Erythroblast (primary cell): ENCODE measurements around the gene PDE10A.

Source experiments
- DNase-seq, 2 experiments: peaks; one replicate each; lab custom pipeline; 2025; lab: John Stamatoyannopoulos, UW
- GATA1 ChIP-seq: IDR thresholded peaks from 2 replicates; pipeline ENCODE4 v1.6.1; 2011; ENCODE audit warnings: low read depth, mild to moderate bottlenecking, control low read depth, low read length, moderate library complexity
- POLR2A ChIP-seq: IDR thresholded peaks from 2 replicates; pipeline ENCODE4 v1.6.1; 2011; ENCODE audit warnings: mild to moderate bottlenecking, low read length

The PDE10A gene

DNA sequence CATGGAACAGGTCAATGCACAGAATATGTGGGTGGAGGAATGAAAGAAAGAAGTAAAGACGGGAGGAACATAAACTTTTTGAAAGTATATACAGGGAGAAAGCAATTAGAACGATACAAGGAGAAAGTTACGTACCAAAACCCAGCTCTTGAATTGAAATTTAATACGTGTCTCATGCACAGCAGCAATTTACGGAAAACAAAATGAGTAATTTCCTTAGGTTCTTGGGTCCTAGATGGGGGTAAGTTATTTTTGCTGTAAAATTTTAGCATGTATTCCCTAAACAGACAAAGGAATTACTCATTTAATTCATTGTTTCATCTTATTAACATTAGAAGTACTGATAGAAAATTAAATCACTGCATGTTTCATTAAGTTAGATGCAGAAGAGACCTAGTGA is 75.8 kb downstream of the PDE10A start:
- DNase-seq: no peak
- no peak for TF ChIP-seq POLR2A
- no peak for TF ChIP-seq GATA1

DNA sequence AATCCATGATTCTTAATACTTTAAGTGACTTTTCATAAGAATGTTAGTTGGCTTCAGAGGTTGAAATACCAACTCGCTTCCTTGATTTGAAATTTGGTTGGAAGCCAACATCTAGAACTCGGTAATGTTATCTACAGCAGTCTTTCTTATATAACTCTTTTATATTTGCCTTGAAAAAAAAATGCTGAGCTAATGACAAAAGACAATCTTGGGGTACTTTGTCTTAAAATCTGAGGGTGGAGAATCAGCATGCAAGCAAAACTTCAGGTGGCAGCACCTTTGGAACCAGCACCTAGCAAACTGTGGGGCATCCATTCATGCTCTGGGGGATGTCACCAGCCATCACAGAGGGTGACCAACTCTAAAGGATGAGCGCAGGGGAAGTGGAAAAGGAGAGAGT is 76.3 kb downstream of the PDE10A start:
- DNase-seq: no peak
- TF ChIP-seq GATA1: no peak
- TF ChIP-seq POLR2A: no peak

DNA sequence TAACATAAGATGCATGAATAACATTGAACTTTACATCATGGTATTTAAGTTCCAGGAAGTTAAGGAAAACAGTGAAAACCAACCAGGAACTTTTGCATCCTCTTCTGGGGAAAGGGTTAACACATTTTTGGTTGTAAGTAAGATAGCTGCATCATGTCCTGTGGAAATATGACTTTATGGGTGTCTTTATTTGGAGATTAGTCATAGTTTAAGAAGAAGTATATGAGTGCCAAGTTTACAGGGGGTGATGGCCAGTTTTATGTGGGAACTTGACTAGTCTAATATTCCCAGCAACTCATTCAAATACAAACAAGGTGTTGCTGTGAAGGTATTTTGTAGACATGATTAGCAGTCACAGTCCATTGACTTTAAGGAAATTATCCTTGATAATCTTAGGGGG is 78.0 kb downstream of the PDE10A start:
- DNase-seq: no peak
- TF ChIP-seq GATA1: no peak
- TF ChIP-seq POLR2A: no peak

DNA sequence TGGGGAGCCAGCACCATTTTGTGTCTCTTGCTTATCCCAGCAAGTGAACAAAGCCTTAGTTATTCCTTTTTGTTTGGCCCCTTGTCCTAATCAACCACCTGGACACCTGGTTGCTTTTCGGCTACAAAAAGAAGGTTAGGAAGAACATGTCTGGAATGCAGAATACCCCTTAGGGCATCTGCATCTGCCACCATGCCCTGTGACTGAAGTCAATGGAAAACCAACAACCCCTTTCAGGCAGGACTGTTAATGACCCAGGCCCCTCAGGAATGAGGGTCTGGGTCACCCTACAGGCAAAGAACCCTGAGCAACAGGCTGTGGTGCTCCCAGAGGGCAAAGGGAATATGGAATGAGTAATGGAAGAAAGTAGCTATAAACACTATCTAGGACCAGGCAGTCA is 78.5 kb downstream of the PDE10A start:
- no peak for TF ChIP-seq GATA1
- TF ChIP-seq POLR2A: no peak
- DNase-seq: no peak

DNA sequence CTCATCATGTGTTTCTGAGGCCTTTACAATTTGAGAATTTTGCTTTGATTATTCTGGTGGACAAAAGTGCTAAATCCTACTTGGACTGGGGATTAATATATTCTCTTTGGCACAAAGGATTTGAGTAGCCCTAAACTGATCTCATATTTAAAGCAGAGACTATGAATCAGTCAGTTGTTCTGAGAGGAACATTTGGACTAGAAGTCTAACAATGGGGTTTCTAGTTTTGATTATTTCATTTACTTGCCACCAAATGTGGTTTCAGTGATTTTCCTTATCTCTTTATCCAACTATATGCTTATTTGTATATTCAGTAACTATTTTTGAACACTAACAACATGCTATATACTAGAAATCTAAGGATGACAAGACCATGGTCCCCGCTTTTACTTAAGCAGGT is 81.4 kb downstream of the PDE10A start:
- DNase-seq: no peak
- TF ChIP-seq POLR2A (no peak), GATA1 (no peak)

DNA sequence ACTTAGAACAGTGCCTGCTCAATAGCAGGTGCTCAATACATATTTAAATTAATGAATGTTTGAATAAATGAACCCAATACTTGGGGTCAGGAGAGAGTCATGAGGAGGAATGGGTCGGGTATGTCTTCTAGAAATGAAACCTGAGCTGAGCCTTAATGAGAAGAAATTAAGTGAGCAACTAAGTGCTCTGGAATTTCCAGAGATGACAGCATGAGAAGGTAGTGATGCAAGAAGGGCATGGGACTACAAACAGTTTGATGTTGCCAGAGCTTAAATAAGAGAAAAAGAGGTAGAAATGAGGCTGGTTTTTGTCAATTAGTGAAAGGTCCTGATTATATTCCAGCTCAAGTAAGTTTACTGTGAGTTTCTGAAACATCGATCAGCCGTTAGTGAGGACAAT is 82.9 kb downstream of the PDE10A start:
- TF ChIP-seq GATA1: no peak
- TF ChIP-seq POLR2A: no peak
- DNase-seq: no peak

DNA sequence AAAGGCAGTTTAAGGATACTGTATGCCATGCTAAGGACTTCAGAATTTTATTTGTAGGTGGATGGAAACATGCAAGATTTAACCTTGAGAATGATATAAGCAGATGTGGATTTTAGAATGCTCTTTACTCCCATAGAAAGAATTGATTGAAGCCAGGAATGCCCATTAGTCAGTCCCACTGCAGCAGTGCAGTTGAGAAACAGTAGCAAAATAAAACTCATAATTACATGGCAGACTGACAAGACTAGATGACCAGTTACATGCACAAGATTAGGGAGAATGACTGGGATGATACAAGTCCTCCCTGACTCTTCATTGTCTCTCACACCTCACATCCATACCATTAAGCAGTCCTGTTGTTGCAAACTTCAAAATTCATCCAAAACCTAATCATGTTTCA is 83.9 kb downstream of the PDE10A start:
- DNase-seq: no peak
- no peak for TF ChIP-seq POLR2A
- no peak for TF ChIP-seq GATA1

DNA sequence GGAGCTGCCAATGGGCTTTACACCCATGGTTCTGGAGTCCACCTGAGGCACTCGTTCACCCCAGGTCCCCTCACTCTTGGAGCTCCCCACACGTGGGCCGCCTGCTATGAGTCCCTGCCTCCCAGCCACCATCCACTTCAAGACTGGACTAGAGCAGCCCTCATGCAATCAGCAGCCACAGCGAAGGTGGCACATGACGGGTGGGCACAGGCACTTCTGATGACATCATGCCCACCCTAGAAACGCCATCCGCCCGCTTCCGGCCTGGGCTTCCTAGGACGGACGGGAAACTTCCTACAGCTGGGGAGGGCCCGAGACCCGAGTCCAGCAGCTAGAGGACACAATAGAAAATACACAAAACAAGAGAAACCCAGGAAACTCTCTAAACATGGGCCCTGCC is 85.5 kb downstream of the PDE10A start:
- TF ChIP-seq GATA1 (no peak), POLR2A (no peak)
- DNase-seq: no peak

DNA sequence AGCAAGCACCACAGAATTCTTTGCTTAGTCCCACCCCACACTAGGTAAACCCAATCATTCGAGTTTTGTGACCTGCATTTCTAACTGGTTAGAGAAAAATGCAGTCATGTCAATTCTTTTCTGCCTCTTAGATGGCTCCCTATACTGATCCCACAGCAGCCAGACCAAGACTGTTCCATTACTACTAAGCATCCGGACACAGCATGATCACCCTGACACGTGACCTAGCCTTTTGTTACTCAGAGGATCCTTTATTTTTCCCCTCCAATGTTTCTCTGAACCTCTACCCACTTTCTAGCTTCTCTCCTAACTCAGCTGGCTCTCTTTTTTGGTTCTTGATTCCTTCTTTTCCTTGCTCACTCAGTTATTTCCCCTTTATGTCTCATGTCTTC is 87.9 kb downstream of the PDE10A start:
- DNase-seq: no peak
- TF ChIP-seq GATA1 (no peak), POLR2A (no peak)

DNA sequence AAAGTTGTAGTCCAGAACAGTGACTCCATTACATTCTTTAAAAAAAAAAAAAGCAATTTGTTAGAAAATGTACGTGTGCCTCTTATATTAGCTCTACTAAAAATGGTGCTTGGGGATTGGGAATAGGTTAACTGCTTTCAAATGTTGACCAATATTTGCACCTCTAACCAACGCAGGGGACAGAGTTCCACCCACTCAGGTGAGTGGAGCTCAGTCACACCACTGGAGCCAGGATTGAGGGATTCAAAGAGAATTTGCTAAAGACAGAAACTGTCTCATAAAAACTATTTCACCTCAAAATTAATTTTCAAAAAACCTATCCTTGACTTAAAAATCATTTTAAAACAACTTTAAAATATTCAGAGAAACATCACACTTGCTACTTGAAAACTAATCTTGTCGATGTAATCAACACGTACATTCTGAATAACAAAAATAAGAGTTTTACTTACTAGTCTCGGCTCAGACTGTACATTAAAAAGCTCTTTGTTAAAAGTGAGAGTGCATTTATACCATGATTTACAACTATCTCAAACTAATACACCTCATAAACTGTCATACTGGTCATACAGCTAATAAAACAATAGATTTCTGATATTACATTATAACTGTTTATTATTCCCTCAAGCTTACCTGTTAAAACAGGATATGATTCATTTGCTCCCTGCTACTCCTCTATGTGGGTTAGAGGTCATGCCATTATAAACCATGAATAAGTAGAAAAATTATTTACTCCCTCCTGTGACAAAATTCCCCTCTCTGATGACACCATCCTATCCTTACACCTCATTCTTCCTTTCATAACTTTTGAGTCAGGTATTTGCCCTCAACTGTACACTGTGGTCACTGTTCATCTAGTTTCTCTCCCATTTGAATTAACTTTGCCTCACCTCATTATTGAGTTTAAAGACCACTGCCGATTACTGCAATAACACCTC is 88.6 kb downstream of the PDE10A start:
- TF ChIP-seq POLR2A (no peak), GATA1 (no peak)
- no peak for DNase-seq

DNA sequence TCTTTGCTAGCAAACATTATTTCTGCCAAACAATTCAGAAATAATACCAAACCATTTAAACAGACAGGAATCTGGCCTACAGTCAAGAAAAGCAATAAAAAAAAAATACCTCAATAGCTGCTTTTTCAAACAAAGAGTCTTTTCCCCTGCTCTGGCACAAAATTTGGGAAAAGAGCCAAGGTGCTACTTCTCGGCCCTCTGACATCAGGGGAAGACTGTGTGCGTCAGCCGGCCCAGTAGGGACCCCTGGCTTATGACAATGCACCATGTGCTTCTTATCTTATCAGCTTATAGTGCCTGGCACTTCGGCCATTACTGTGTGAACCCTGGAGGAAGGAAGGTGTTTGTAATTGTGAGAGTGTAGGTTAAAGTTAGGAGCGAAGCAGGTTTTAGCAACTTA is 89.4 kb downstream of the PDE10A start:
- TF ChIP-seq POLR2A: no peak
- TF ChIP-seq GATA1: no peak
- no peak for DNase-seq

DNA sequence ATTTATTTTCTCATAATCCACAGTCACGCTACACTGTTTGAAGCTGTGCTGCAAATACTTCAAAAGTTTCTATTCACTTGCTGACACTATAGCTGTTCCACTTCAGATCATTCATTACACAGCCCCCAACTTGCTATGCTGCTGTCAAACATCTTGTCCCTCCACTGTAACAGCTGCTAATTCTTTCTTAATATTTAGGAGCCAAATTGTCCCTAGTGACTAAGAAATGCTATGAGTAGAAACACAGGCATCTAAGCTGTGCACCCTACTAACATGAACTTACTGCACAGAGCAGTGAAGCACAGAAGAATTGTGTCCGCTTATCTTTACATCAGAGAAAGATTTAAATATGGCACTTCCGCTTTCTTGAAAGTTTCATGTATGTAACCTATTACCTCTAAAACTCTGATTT is 91.3 kb downstream of the PDE10A start:
- TF ChIP-seq GATA1 (no peak), POLR2A (no peak)
- DNase-seq: no peak

DNA sequence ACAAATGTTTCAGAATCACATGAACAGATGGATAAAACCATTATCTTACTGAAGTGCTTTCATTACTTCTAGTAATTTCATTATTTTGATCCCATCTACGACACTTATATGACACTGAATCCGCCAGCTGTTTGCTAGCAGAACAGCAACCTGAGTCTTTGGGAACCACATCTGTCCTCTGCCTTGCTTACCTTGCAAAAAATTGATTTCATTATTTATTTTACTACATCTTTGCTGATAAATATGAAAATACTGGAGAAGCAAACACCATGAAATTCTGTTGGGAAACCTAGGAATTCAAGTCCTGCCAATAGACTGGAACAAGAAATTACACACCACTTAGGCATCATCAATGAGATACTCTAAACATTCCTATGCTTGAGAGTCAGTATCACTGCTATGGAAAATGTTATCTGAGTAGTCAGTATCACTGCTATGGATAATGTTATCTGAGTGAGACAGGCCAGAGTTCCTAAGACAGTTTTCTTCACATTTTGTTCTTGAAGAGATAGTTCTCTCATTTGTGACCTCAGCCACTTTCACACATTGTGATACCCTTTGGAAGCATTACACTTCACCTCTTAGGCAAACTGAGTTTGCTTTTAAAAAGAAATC is 91.9 kb downstream of the PDE10A start:
- TF ChIP-seq POLR2A (no peak), GATA1 (no peak)

DNA sequence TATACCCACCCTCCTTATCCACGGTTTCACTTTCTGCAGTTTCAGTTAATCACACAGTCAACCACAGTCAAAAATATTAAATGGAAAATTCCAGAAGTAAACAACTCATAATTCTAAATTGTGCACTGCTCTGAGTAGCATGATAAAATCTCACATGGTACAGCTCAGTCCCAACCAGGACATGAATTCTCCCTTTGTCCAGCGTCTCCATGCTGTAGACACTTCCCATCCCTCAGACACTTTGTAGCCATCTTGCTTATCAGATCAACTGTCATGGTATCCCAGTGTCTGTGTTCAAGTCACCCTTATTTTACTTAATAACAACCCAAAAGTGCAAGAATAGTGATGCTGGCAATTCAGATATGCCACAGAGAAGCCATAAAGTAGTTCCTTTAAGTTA is 94.7 kb downstream of the PDE10A start:
- no peak for DNase-seq
- TF ChIP-seq POLR2A (no peak), GATA1 (no peak)

More for the DNA sequence above, 91.9 kb downstream of the PDE10A start:
- DNase-seq: no peak

DNA sequence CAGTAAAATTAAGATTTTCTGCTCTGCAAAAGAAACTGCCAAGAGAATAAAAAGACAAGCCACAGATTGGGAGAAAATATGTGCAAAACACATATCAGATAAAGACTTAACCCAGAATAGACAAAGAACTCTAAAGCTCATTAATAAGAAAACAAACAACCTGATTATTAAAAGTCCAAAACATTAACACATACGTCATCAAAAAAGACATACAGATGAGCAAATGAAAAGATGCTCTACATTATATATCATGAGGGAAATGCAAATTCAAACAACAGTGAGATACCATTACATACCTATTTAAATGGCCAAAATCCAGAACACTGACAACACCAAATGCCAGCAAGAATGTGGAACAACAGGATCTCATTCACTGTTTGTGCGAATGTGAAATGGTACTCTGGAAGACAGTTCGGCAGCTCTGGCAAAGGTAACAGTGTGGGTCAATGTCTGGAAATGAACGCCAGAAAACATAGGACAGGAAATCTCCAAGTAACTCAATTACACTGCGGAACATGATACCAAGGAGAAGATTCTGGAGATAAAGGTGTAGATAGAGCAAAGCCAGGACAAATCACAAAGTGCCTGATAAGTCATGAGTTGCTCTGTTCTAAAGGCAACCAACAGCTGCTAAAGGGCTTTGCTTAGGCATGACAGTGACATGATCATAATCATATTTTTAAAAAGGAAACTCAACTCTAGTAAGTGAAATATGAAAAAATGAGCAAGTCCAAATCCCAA is 96.8 kb downstream of the PDE10A start:
- DNase-seq: no peak
- TF ChIP-seq POLR2A (no peak), GATA1 (no peak)
